NT2/D1 (cell line): ENCODE measurements around the gene TOMM40.

Experiments used
- SUZ12 ChIP-seq: IDR thresholded peaks from 2 replicates; pipeline ENCODE4 v1.6.1; 2011; ENCODE audit not compliant: insufficient read length, insufficient read depth; ENCODE audit errors: extremely low read depth
- YY1 ChIP-seq: IDR thresholded peaks from 2 replicates; pipeline ENCODE4 v1.6.1; 2011; ENCODE audit not compliant: insufficient read length, insufficient read depth
- ZNF274 ChIP-seq: IDR thresholded peaks from 2 replicates; pipeline ENCODE4 v1.6.1; 2011; ENCODE audit warnings: mild to moderate bottlenecking, low read depth, low read length

DNA sequence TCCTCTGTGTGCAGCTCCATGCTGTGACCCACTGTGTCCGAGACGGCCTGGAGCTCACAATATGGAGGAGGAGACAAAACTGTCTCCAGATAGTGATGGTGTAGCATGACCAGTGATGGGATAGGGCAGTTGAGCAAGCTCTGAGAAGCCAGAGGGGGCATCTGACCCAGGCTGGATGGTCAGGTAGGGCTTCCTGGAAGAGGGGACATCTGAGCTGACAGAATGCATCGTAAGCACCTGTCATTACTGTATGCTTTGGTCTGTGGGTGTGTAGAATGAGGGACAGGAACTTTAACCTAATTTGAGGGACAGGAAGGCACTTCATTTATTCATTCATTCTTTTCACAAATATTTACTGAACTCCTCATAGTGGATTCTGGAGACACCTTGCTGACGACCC lies 6.5 kb upstream of the TOMM40 start:
- TF ChIP-seq ZNF274 (no peak), SUZ12 (no peak), YY1 (no peak)
